Panc1 (cell line): ENCODE measurements around the gene EIF4ENIF1. TPM values are rescaled to one million over a fixed set of nuclear protein-coding genes. Genes with fewer than 3 reads are reported as not detected.

ENCODE experiments used
- ATAC-seq: fragments of 200-7000 bp; cut with Tn5 transposase; 2 replicates; pipeline ENCODE4 v1.9.1; 2020; ENCODE audit warnings: mild to moderate bottlenecking, moderate library complexity
- BruUV-seq: library from RNA; stranded (reverse); fragments of 400-500 nt; replicated peaks from 2 replicates; lab custom pipeline; 2021; lab: Mats Ljungman, UMichigan
- CTCF ChIA-PET: fragments of 300-600 bp; sonication (Branson Sonifier 250); formaldehyde crosslinking; loops from one replicate; lab custom pipeline; 2022; ENCODE audit warnings: antibody characterized with exemption; lab: Charles Lee
- POLR2A ChIA-PET: fragments of 300-600 bp; sonication (Branson Sonifier 250); formaldehyde crosslinking; loops from one replicate; lab custom pipeline; 2022; ENCODE audit warnings: antibody characterized with exemption; lab: Charles Lee
- DNase-seq: peaks from one replicate; pipeline ENCODE4 v3.0.0-alpha.2; 2010; ENCODE audit warnings: low read depth, low spot score
- H3K27ac ChIP-seq: 2 replicates; pipeline ENCODE4 v1.5.1; 2011; ENCODE audit warnings: mild to moderate bottlenecking, low read length, inconsistent platforms
- H3K27me3 ChIP-seq: fragments of 200-500 bp; sonication (Bioruptor generic); 2 replicates; pipeline ENCODE4 v1.6.0; 2014; ENCODE audit warnings: low read length, inconsistent platforms; ENCODE audit not compliant: control insufficient read depth, insufficient read depth
- H3K36me3 ChIP-seq: fragments of 200-500 bp; sonication (Bioruptor generic); 2 replicates; pipeline ENCODE4 v1.5.1; 2014; ENCODE audit warnings: inconsistent platforms, mild to moderate bottlenecking, low read length, moderate library complexity; ENCODE audit not compliant: control insufficient read depth, insufficient read depth
- H3K4me1 ChIP-seq: 2 replicates; pipeline ENCODE4 v1.5.1; 2011; ENCODE audit warnings: inconsistent platforms, mild to moderate bottlenecking, low read length, moderate library complexity; ENCODE audit not compliant: control insufficient read depth, insufficient read depth
- H3K4me3 ChIP-seq, 2 experiments: 2 replicates each; pipeline ENCODE4 v1.5.1; 2011 to 2012; ENCODE audit warnings: low read depth in 2 of 2, low read length in 2 of 2, mild to moderate bottlenecking in 2 of 2, inconsistent platforms in 1 of 2, moderate library complexity in 1 of 2
- H3K9me3 ChIP-seq: fragments of 200-500 bp; sonication (Bioruptor generic); 2 replicates; pipeline ENCODE4 v1.5.1; 2014; ENCODE audit warnings: low read depth, mild to moderate bottlenecking, inconsistent platforms, low read length, moderate library complexity; ENCODE audit not compliant: control insufficient read depth, insufficient read depth
- POLR2AphosphoS5 ChIP-seq: IDR thresholded peaks from 2 replicates; pipeline ENCODE4 v1.6.1; 2012; ENCODE audit warnings: mild to moderate bottlenecking, low read depth, low read length, moderate library complexity
- SIN3A ChIP-seq: IDR thresholded peaks from 2 replicates; pipeline ENCODE4 v1.6.1; 2012; ENCODE audit warnings: low read depth, mild to moderate bottlenecking, low read length, moderate library complexity, borderline replicate concordance; ENCODE audit not compliant: insufficient read depth
- TCF7L2 ChIP-seq: IDR thresholded peaks from 2 replicates; pipeline ENCODE4 v1.6.1; 2011; ENCODE audit warnings: mild to moderate bottlenecking, low read depth, low read length, inconsistent platforms
- in situ Hi-C: cut with HindIII; loops from 2 replicates; pipeline ENCODE4 v1.10.0; 2016; ENCODE audit warnings: low sequenced_read_pairs, low pct_unique_long_range_greater_than_20kb
- intact Hi-C: fragments of 100-400 bp; cut with micrococcal nuclease; formaldehyde crosslinking; loops from one replicate; pipeline ENCODE4 v1.10.0; 2022; ENCODE audit not compliant: unreplicated experiment
- total RNA-seq: library from RNA; stranded (reverse); gene quantifications from one replicate; pipeline ENCODE4 v1.2.1, GENCODE V29; 2021; ENCODE audit not compliant: unreplicated experiment
- TF ChIP-seq, protein P1 (sequence below), 2 experiments: IDR thresholded peaks; 2 replicates each; pipeline ENCODE4 v1.6.1; 2011 to 2012; ENCODE audit warnings: low read depth in 2 of 2, control low read depth in 1 of 2, low read length in 1 of 2, mild to moderate bottlenecking in 1 of 2, moderate library complexity in 1 of 2; ENCODE audit not compliant: insufficient read depth in 1 of 2
- TF ChIP-seq, protein P2 (sequence below): fragments of 450-650 bp; IDR thresholded peaks from 2 replicates; pipeline ENCODE4 v1.5.1; 2017; ENCODE audit warnings: mild to moderate bottlenecking

EIF4ENIF1 gene
- total RNA-seq, 1 experiment from 2014 or later, result 23.3 TPM

DNA sequence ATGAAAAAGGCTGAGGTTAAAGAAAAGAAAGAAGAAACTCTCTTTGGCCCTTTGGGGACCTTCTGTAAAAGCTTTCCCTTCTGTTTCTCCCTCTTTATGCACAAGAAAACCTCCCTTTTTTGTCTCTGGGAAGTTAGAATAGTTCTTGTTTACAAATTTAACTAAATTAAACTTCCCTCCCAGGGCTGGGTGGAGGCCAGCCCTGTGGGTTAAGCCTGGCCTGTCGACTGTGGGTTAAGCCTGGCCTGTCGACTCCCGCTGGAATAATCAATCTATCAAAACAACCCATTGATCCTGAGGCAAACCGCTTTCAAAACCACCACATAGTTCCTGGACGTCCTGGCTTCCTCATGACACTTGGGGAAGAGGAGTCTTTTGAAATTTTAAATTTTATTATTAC, 91.4 kb downstream of the EIF4ENIF1 start:
- no TSS peak for BruUV-seq
- Histone ChIP-seq H3K9me3 (no peaks in the 10 kb centered on the region), H3K36me3 (peaks cover 7% of the 10 kb centered on the region; the same call in 1 of the 2 replicates), H3K27ac (peak overlapping the region; percentile 96), H3K4me1 (peaks cover 17% of the 10 kb centered on the region), H3K27me3 (no peaks in the 10 kb centered on the region), H3K4me3 (no peak overlapping the region)
- TF ChIP-seq POLR2AphosphoS5 (no peak), SIN3A (no peak), TCF7L2 (no peak)
- TF ChIP-seq, protein P1, sequence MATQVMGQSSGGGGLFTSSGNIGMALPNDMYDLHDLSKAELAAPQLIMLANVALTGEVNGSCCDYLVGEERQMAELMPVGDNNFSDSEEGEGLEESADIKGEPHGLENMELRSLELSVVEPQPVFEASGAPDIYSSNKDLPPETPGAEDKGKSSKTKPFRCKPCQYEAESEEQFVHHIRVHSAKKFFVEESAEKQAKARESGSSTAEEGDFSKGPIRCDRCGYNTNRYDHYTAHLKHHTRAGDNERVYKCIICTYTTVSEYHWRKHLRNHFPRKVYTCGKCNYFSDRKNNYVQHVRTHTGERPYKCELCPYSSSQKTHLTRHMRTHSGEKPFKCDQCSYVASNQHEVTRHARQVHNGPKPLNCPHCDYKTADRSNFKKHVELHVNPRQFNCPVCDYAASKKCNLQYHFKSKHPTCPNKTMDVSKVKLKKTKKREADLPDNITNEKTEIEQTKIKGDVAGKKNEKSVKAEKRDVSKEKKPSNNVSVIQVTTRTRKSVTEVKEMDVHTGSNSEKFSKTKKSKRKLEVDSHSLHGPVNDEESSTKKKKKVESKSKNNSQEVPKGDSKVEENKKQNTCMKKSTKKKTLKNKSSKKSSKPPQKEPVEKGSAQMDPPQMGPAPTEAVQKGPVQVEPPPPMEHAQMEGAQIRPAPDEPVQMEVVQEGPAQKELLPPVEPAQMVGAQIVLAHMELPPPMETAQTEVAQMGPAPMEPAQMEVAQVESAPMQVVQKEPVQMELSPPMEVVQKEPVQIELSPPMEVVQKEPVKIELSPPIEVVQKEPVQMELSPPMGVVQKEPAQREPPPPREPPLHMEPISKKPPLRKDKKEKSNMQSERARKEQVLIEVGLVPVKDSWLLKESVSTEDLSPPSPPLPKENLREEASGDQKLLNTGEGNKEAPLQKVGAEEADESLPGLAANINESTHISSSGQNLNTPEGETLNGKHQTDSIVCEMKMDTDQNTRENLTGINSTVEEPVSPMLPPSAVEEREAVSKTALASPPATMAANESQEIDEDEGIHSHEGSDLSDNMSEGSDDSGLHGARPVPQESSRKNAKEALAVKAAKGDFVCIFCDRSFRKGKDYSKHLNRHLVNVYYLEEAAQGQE (IDR thresholded peaks at IDR 0.05; ENCODE audit: insufficient read depth in 1 of 2, low read depth in 2 of 2, low read length in 1 of 2), result no peak
- intact Hi-C loops (no loop called here), in situ Hi-C loops (no loop called here)
- POLR2A ChIA-PET, result interaction anchor here (0.7 kb wide), 1 partner anchor 17 kb away, joined by 3 read pairs; no protein-coding TSS in a partner anchor
- ATAC-seq (no peak), DNase-seq (no peak)
- CTCF ChIA-PET, result no interaction called here

GRCh38 chr22:31394326-31394725, 95.3 kb downstream of the EIF4ENIF1 start:
- Histone ChIP-seq H3K4me3 (no peak overlapping the region), H3K4me1 (peaks cover 11% of the 10 kb centered on the region), H3K9me3 (no peaks in the 10 kb centered on the region), H3K27me3 (no peaks in the 10 kb centered on the region), H3K27ac (no peak overlapping the region), H3K36me3 (no peaks in the 10 kb centered on the region; the same call in 1 of the 2 replicates)
- TF ChIP-seq, protein P1 (IDR thresholded peaks at IDR 0.05; ENCODE audit: insufficient read depth in 1 of 2, low read depth in 2 of 2, low read length in 1 of 2), result no peak
- TF ChIP-seq, protein P2, sequence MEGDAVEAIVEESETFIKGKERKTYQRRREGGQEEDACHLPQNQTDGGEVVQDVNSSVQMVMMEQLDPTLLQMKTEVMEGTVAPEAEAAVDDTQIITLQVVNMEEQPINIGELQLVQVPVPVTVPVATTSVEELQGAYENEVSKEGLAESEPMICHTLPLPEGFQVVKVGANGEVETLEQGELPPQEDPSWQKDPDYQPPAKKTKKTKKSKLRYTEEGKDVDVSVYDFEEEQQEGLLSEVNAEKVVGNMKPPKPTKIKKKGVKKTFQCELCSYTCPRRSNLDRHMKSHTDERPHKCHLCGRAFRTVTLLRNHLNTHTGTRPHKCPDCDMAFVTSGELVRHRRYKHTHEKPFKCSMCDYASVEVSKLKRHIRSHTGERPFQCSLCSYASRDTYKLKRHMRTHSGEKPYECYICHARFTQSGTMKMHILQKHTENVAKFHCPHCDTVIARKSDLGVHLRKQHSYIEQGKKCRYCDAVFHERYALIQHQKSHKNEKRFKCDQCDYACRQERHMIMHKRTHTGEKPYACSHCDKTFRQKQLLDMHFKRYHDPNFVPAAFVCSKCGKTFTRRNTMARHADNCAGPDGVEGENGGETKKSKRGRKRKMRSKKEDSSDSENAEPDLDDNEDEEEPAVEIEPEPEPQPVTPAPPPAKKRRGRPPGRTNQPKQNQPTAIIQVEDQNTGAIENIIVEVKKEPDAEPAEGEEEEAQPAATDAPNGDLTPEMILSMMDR, result no peak
- TF ChIP-seq POLR2AphosphoS5, result no peak
- no peak for TF ChIP-seq SIN3A
- no peak for TF ChIP-seq TCF7L2
- ChIA-PET POLR2A (no interaction called here), CTCF (no interaction called here)
- no peak for ATAC-seq
- in situ Hi-C loops (no loop called here), intact Hi-C loops (no loop called here)
- BruUV-seq, result no TSS peak
- no peak for DNase-seq
